Astrocyte (in vitro differentiated cells and primary cell): ENCODE data around the gene FREM3. TPM values are rescaled to one million over a fixed set of nuclear protein-coding genes. Genes with fewer than 3 reads are reported as not detected.

Experiments
- DNase-seq: peaks from one replicate; pipeline ENCODE4 v3.0.0-alpha.2; 2010; ENCODE audit warnings: low read depth
- FAIRE-seq: peaks from 2 replicates; lab custom pipeline; 2011; peaks lifted over from hg19 to GRCh38; lab: Jason Lieb, UNC
- H2AFZ ChIP-seq: 2 replicates; pipeline ENCODE4 v1.6.0; 2012; ENCODE audit warnings: low read depth, low read length, inconsistent platforms
- H3K27ac ChIP-seq: 2 replicates; pipeline ENCODE4 v1.5.1; 2011; ENCODE audit warnings: low read depth, low read length, inconsistent platforms
- H3K27me3 ChIP-seq: 2 replicates; pipeline ENCODE4 v1.6.0; 2011; ENCODE audit warnings: low read length, inconsistent platforms; ENCODE audit not compliant: insufficient read depth
- H3K36me3 ChIP-seq: 2 replicates; pipeline ENCODE4 v1.5.1; 2011; ENCODE audit warnings: low read length, inconsistent platforms; ENCODE audit not compliant: insufficient read depth
- H3K4me1 ChIP-seq: 2 replicates; pipeline ENCODE4 v1.5.1; 2011; ENCODE audit warnings: low read length, inconsistent platforms; ENCODE audit not compliant: insufficient read depth
- H3K4me2 ChIP-seq: 2 replicates; pipeline ENCODE4 v1.6.0; 2012; ENCODE audit warnings: low read length, inconsistent platforms
- H3K4me3 ChIP-seq: 2 replicates; pipeline ENCODE4 v1.5.1; 2011; ENCODE audit warnings: low read depth, mild to moderate bottlenecking, low read length, inconsistent platforms; ENCODE audit not compliant: insufficient read depth
- H3K79me2 ChIP-seq: 2 replicates; pipeline ENCODE4 v1.6.0; 2012; ENCODE audit warnings: mild to moderate bottlenecking, low read length, inconsistent platforms; ENCODE audit not compliant: insufficient read depth
- H3K9ac ChIP-seq: 2 replicates; pipeline ENCODE4 v1.6.0; 2012; ENCODE audit warnings: mild to moderate bottlenecking, low read length, inconsistent platforms
- H3K9me3 ChIP-seq: 2 replicates; pipeline ENCODE4 v1.5.1; 2012; ENCODE audit warnings: low read depth, mild to moderate bottlenecking, low read length, inconsistent platforms; ENCODE audit not compliant: insufficient read depth
- H4K20me1 ChIP-seq: 2 replicates; pipeline ENCODE4 v1.6.0; 2012; ENCODE audit warnings: low read length, inconsistent platforms; ENCODE audit not compliant: insufficient read depth
- H3K27ac Mint-ChIP-seq: one replicate; pipeline ENCODE4 v1.8.0; 2021; ENCODE audit warnings: mild to moderate bottlenecking, mixed read lengths; ENCODE audit not compliant: unreplicated experiment
- H3K27me3 Mint-ChIP-seq: one replicate; pipeline ENCODE4 v1.8.0; 2021; ENCODE audit warnings: low read depth, mixed read lengths; ENCODE audit not compliant: unreplicated experiment
- H3K36me3 Mint-ChIP-seq: one replicate; pipeline ENCODE4 v1.8.0; 2021; ENCODE audit warnings: low read depth, mixed read lengths; ENCODE audit not compliant: unreplicated experiment
- H3K4me1 Mint-ChIP-seq: one replicate; pipeline ENCODE4 v1.8.0; 2021; ENCODE audit warnings: low read depth, mixed read lengths; ENCODE audit not compliant: unreplicated experiment
- H3K4me3 Mint-ChIP-seq: one replicate; pipeline ENCODE4 v1.8.0; 2021; ENCODE audit warnings: mild to moderate bottlenecking, moderate library complexity, mixed read lengths; ENCODE audit not compliant: unreplicated experiment
- H3K9me3 Mint-ChIP-seq: one replicate; pipeline ENCODE4 v1.8.0; 2021; ENCODE audit warnings: mild to moderate bottlenecking, mixed read lengths; ENCODE audit not compliant: unreplicated experiment
- EZH2 ChIP-seq: IDR thresholded peaks from 2 replicates; pipeline ENCODE4 v1.6.1; 2012; ENCODE audit warnings: mild to moderate bottlenecking, low read length, inconsistent platforms; ENCODE audit not compliant: insufficient read depth
- total RNA-seq: library from RNA; stranded (reverse); gene quantifications from 2 replicates; pipeline ENCODE4 v1.2.1, GENCODE V29; 2021
- TF ChIP-seq, protein P1 (sequence below): IDR thresholded peaks from 2 replicates; pipeline ENCODE4 v1.5.1; 2011; ENCODE audit warnings: low read depth, mild to moderate bottlenecking, inconsistent platforms, low read length, moderate library complexity; ENCODE audit not compliant: insufficient read depth

FREM3 gene
- total RNA-seq, 1 donor from 2014 or later, result not detected

DNA sequence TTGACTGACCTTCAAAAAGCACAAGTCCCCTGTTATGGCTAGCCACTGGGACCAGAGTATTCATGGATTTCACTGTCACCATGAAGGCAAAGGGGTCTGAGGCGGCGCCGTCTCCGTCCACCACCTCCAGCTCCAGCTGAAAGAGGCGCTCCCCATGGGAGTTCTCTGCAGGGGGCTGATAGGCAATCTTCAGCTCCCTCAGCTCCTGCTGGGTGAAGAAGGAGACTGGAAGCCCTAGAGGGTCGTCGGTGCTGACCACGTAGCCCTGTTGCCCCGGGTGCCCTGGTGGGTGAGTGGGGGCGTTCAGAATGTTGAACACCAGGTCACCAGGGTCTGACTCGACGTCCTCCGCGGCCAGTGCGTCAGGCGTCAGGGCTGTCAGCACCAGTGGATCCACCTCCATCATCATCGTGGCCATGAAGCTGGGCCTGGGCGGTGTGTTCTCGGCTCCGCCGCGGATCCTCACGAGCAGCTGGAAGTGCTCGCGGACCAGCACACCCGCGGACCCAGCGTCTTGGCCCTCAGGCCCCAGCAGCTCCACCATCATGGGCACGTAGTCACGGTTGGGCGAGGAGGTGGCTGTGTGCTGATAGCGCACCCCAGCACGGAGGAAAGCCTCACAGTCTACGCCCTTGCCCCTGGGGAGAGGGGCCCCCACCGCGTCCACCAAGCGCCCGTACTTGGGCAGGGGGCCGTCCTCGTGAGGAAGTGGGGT is 987 bp downstream of the FREM3 start:
- Histone ChIP-seq H3K4me2 (peak overlapping the region; percentile 69), H2AFZ (peak overlapping the region; percentile 15)

DNA sequence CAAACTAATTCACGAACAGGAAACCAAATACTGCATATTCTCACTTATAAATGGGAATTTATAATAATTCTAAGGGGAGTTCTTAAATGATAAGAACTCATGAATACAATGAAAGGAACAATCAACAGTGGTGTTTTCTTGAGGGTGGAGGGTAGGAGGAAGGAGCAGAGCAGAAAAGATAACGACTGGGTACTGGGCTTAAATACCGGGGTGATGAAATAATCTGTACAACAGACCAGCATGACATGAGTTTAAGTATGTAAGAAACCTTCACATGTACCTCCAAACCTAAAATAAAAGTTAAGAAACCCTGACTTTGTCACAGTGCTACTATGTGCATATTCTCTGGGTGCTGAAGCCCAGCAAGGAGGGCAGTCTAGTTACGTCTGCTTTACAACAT is 6.6 kb downstream of the FREM3 start:
- no peaks in the 10 kb centered on the region for H3K4me1 ChIP-seq
- H3K79me2 ChIP-seq, result no peaks in the 10 kb centered on the region
- TF ChIP-seq, protein P1, sequence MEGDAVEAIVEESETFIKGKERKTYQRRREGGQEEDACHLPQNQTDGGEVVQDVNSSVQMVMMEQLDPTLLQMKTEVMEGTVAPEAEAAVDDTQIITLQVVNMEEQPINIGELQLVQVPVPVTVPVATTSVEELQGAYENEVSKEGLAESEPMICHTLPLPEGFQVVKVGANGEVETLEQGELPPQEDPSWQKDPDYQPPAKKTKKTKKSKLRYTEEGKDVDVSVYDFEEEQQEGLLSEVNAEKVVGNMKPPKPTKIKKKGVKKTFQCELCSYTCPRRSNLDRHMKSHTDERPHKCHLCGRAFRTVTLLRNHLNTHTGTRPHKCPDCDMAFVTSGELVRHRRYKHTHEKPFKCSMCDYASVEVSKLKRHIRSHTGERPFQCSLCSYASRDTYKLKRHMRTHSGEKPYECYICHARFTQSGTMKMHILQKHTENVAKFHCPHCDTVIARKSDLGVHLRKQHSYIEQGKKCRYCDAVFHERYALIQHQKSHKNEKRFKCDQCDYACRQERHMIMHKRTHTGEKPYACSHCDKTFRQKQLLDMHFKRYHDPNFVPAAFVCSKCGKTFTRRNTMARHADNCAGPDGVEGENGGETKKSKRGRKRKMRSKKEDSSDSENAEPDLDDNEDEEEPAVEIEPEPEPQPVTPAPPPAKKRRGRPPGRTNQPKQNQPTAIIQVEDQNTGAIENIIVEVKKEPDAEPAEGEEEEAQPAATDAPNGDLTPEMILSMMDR, result no peak
- no peak for TF ChIP-seq EZH2
- FAIRE-seq (no peak), DNase-seq (no peak)
- no peak overlapping the region for H3K4me3 ChIP-seq
- Mint-ChIP-seq H3K4me3 (no peak overlapping the region), H3K9me3 (peaks cover 16% of the 10 kb centered on the region), H3K27ac (no peak overlapping the region), H3K4me1 (no peaks in the 10 kb centered on the region), H3K36me3 (peaks cover 6% of the 10 kb centered on the region), H3K27me3 (peaks cover 30% of the 10 kb centered on the region)
- no peak overlapping the region for H3K9ac ChIP-seq
- H3K27me3 ChIP-seq, result no peaks in the 10 kb centered on the region
- H3K36me3 ChIP-seq, result no peaks in the 10 kb centered on the region
- H4K20me1 ChIP-seq, result no peaks in the 10 kb centered on the region
- H3K4me2 ChIP-seq, result no peak overlapping the region
- H3K9me3 ChIP-seq, result no peaks in the 10 kb centered on the region
- no peak overlapping the region for H3K27ac ChIP-seq
- no peak overlapping the region for H2AFZ ChIP-seq

More for the DNA sequence above, 987 bp downstream of the FREM3 start:
- Histone ChIP-seq H3K9ac (no peak overlapping the region), H3K4me3 (no peak overlapping the region), H3K79me2 (no peaks in the 10 kb centered on the region), H3K36me3 (no peaks in the 10 kb centered on the region), H3K9me3 (no peaks in the 10 kb centered on the region), H3K27ac (no peak overlapping the region), H3K27me3 (peaks cover 35% of the 10 kb centered on the region), H3K4me1 (peaks cover 5% of the 10 kb centered on the region), H4K20me1 (no peaks in the 10 kb centered on the region)
- FAIRE-seq, result no peak
- no peak for DNase-seq
- peaks cover 6% of the 10 kb centered on the region for H3K36me3 Mint-ChIP-seq
- H3K27me3 Mint-ChIP-seq, result peaks cover 64% of the 10 kb centered on the region
- no peak overlapping the region for H3K4me3 Mint-ChIP-seq
- no peaks in the 10 kb centered on the region for H3K4me1 Mint-ChIP-seq
- H3K9me3 Mint-ChIP-seq, result peaks cover 16% of the 10 kb centered on the region
- TF ChIP-seq, protein P1, result no peak
- no peak for TF ChIP-seq EZH2
- H3K27ac Mint-ChIP-seq, result no peak overlapping the region

DNA sequence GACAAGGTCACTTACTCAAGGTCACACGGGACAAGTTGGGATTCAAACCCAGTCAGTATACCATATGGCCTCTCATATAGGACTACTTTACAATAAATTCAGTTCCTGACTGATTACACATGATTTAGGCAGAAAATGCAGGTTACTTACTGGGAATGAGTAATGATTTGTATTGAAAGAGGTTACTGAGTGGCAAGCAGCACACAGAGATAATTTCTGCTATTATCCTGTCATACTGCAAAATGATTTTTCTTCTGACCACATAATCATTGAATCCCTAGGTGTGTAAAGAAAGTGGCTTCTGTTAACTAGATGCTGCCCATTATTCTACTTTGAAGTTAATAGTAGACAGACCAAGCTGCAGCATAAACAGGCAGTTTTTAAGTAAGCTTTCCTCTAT is 8.2 kb downstream of the FREM3 start:
- FAIRE-seq, result no peak
- peaks cover 15% of the 10 kb centered on the region for H3K27me3 Mint-ChIP-seq

More for the DNA sequence above, 8.2 kb downstream of the FREM3 start:
- H3K4me1 ChIP-seq, result no peaks in the 10 kb centered on the region
- H3K4me2 ChIP-seq, result no peak overlapping the region
- H3K27ac ChIP-seq, result no peak overlapping the region
- no peaks in the 10 kb centered on the region for H3K36me3 ChIP-seq
- H3K4me3 ChIP-seq, result no peak overlapping the region
- TF ChIP-seq EZH2, result no peak
- TF ChIP-seq, protein P1, result no peak
- peaks cover 8% of the 10 kb centered on the region for H3K9me3 Mint-ChIP-seq
- no peak for DNase-seq
- no peaks in the 10 kb centered on the region for H3K9me3 ChIP-seq
- no peaks in the 10 kb centered on the region for H4K20me1 ChIP-seq
- no peak overlapping the region for H3K4me3 Mint-ChIP-seq
- no peaks in the 10 kb centered on the region for H3K36me3 Mint-ChIP-seq
- no peaks in the 10 kb centered on the region for H3K4me1 Mint-ChIP-seq
- H3K27ac Mint-ChIP-seq, result no peak overlapping the region
- H2AFZ ChIP-seq, result no peak overlapping the region
- no peak overlapping the region for H3K9ac ChIP-seq
- H3K27me3 ChIP-seq, result no peaks in the 10 kb centered on the region
- H3K79me2 ChIP-seq, result no peaks in the 10 kb centered on the region
